HepG2 (cell line): ENCODE data around the gene LEMD1. TPM values are rescaled to one million over a fixed set of nuclear protein-coding genes. Genes with fewer than 3 reads are reported as not detected.

ENCODE experiments used
- BCLAF1 ChIP-seq: fragments of 450-650 bp; IDR thresholded peaks from 2 replicates; pipeline ENCODE4 v1.6.1; 2017; ENCODE audit warnings: mild to moderate bottlenecking
- CBX2 ChIP-seq, 2 experiments: fragments of 200-600 bp in 1 of 2; sonication (generic); formaldehyde crosslinking in 1 of 2; IDR thresholded peaks; 2 replicates each; pipeline versions ENCODE4 v1.7.0 to v1.8.1; 2018 to 2022; ENCODE audit warnings: low read depth in 2 of 2, low read length in 1 of 2, mild to moderate bottlenecking in 1 of 2, missing genetic modification reagents in 1 of 2
- CCDC6 ChIP-seq: sonication (generic); formaldehyde crosslinking; IDR thresholded peaks from 2 replicates; pipeline ENCODE4 v1.8.1; 2022; ENCODE audit warnings: mild to moderate bottlenecking, missing genetic modification reagents, moderate library complexity
- CHCHD3 ChIP-seq: sonication (generic); formaldehyde crosslinking; IDR thresholded peaks from 2 replicates; pipeline ENCODE4 v1.8.0; 2022; ENCODE audit warnings: mild to moderate bottlenecking, missing genetic modification reagents, moderate library complexity
- GZF1 ChIP-seq: sonication (generic); formaldehyde crosslinking; IDR thresholded peaks from 2 replicates; pipeline ENCODE4 v1.5.1; 2020; ENCODE audit warnings: mild to moderate bottlenecking, missing genetic modification reagents
- HOXA3 ChIP-seq: sonication (generic); formaldehyde crosslinking; IDR thresholded peaks from 2 replicates; pipeline ENCODE4 v1.5.0; 2020; ENCODE audit warnings: missing genetic modification reagents
- IRF1 ChIP-seq: sonication (generic); formaldehyde crosslinking; IDR thresholded peaks from 2 replicates; pipeline ENCODE4 v1.4.0; 2020; ENCODE audit warnings: low read depth, mild to moderate bottlenecking, missing genetic modification reagents
- KAT8 ChIP-seq: IDR thresholded peaks from 2 replicates; pipeline ENCODE4 v1.6.1; 2016; ENCODE audit warnings: missing genetic modification reagents, missing compliant biosample characterization
- NPAS2 ChIP-seq: sonication (generic); formaldehyde crosslinking; IDR thresholded peaks from 2 replicates; pipeline ENCODE4 v1.8.0; 2022; ENCODE audit warnings: mild to moderate bottlenecking, missing genetic modification reagents, borderline replicate concordance
- RNF219 ChIP-seq: sonication (generic); formaldehyde crosslinking; IDR thresholded peaks from 2 replicates; pipeline ENCODE4 v1.5.0; 2020; ENCODE audit warnings: mild to moderate bottlenecking, missing genetic modification reagents
- SCMH1 ChIP-seq: sonication (generic); formaldehyde crosslinking; IDR thresholded peaks from 2 replicates; pipeline ENCODE4 v1.9.0; 2021; ENCODE audit warnings: missing genetic modification reagents, mild to moderate bottlenecking, borderline replicate concordance
- SKIL ChIP-seq: sonication (generic); formaldehyde crosslinking; IDR thresholded peaks from 2 replicates; pipeline ENCODE4 v1.8.0; 2022; ENCODE audit warnings: missing genetic modification reagents, mild to moderate bottlenecking, moderate library complexity, borderline replicate concordance
- SNRNP70 ChIP-seq: fragments of 200-400 bp; formaldehyde crosslinking; IDR thresholded peaks from 2 replicates; pipeline ENCODE4 v1.6.1; 2017; ENCODE audit warnings: mild to moderate bottlenecking, low read depth, low read length, moderate library complexity
- ZBTB46 ChIP-seq: sonication (generic); formaldehyde crosslinking; IDR thresholded peaks from 2 replicates; pipeline ENCODE4 v1.4.0; 2020; ENCODE audit warnings: mild to moderate bottlenecking, missing genetic modification reagents, borderline replicate concordance
- ZNF350 ChIP-seq: sonication (generic); formaldehyde crosslinking; IDR thresholded peaks from 2 replicates; pipeline ENCODE4 v1.4.0; 2020; ENCODE audit warnings: mild to moderate bottlenecking, low read depth, missing genetic modification reagents, borderline replicate concordance
- ZNF788 ChIP-seq: sonication (generic); formaldehyde crosslinking; IDR thresholded peaks from 2 replicates; pipeline ENCODE4 v1.5.0; 2020; ENCODE audit warnings: mild to moderate bottlenecking, missing genetic modification reagents, borderline replicate concordance
- ZNF850 ChIP-seq: sonication (generic); formaldehyde crosslinking; conservative IDR thresholded peaks from 2 replicates; pipeline ENCODE4 v1.9.0; 2021; ENCODE audit warnings: mild to moderate bottlenecking, missing genetic modification reagents
- ZNF883 ChIP-seq: sonication (generic); formaldehyde crosslinking; IDR thresholded peaks from 2 replicates; pipeline ENCODE4 v1.5.1; 2020; ENCODE audit warnings: mild to moderate bottlenecking, missing genetic modification reagents; ENCODE audit errors: not compliant biosample characterization
- polyA plus RNA-seq, 8 experiments: library from polyadenylated mRNA; depleted of rRNA in 3 of 8; stranded (reverse) in 7 of 8; unstranded in 1 of 8; fragments of >200 nt; fragmentation: Illumina TruSeq in 4 of 8; extraction: Trizol in 4 of 8; gene quantifications; 2 replicates each; pipeline versions ENCODE4 v1.2.1 to v1.2.3, GENCODE V29; 2011 to 2016; ENCODE audit warnings: low read depth in 4 of 8, missing spikeins in 1 of 8, mixed read lengths in 1 of 8; ENCODE audit not compliant: insufficient read depth in 1 of 8
- total RNA-seq, 5 experiments: library from RNA; depleted of rRNA; stranded (reverse); fragments of >200 nt; fragmentation: Illumina TruSeq; extraction: Trizol; gene quantifications; 2 replicates each; pipeline ENCODE4 v1.2.3, GENCODE V29; 2016; ENCODE audit warnings: low read depth in 1 of 5

Gene LEMD1
- total and polyA plus RNA-seq, 2 of the 13 experiments (the other 11 are each of a cell fraction or from before 2014, with no cell fraction given): 1.4 to 2.3 TPM

- TF ChIP-seq IRF1 (CRISPR knock-in tag) (no peak), KAT8 (CRISPR knock-in tag) (no peak), SNRNP70 (no peak), SCMH1 (CRISPR knock-in tag) (no peak), RNF219 (CRISPR knock-in tag) (no peak), ZNF788 (no peak), ZNF350 (CRISPR knock-in tag) (no peak), BCLAF1 (no peak), ZNF883 (no peak), GZF1 (no peak), CHCHD3 (CRISPR knock-in tag) (no peak), CCDC6 (CRISPR knock-in tag) (no peak), ZNF850 (CRISPR knock-in tag) (no peak), NPAS2 (no peak), CBX2 (IDR thresholded peaks at IDR 0.05; ENCODE audit: low read depth, low read length) (no peak), CBX2 (CRISPR knock-in tag; IDR thresholded peaks at IDR 0.05; ENCODE audit: low read depth) (no peak), HOXA3 (CRISPR knock-in tag) (0 out of 2 replicates have a peak, but pooled peaks have one; percentile 16), ZBTB46 (CRISPR knock-in tag) (no peak), SKIL (CRISPR knock-in tag) (no peak)
Measured at GRCh38 chr1:205458777-205459566, 37.1 kb upstream of the LEMD1 start (continued).
